Thoracic aorta (tissue), 2 donors: ENCODE measurements around the gene FBXW7. TPM values are rescaled to one million over a fixed set of nuclear protein-coding genes. Genes with fewer than 3 reads are reported as not detected.

Experiments used
- ATAC-seq: fragments of 150-250 bp; one replicate; pipeline ENCODE4 v1.8.0; 2017; ENCODE audit warnings: low read depth; ENCODE audit not compliant: insufficient number of reproducible peaks, low FRiP score
- DNase-seq: peaks from one replicate; pipeline ENCODE4 v3.0.0-alpha.2; 2020; ENCODE audit warnings: low spot score
- H3K27ac ChIP-seq, 2 donors: fragments of 200-600 bp; sonication (generic); 1 replicate in 1 of 2; 2 replicates in 1 of 2; pipeline ENCODE4 v1.5.1; 2016; ENCODE audit warnings: mild to moderate bottlenecking in 2 of 2, moderate library complexity in 2 of 2
- H3K27me3 ChIP-seq: fragments of 200-600 bp; sonication (generic); replicated peaks from 2 replicates; pipeline ENCODE4 v1.6.0; 2016; ENCODE audit warnings: mild to moderate bottlenecking; ENCODE audit not compliant: insufficient read depth
- H3K36me3 ChIP-seq: fragments of 200-600 bp; sonication (generic); one replicate; pipeline ENCODE4 v1.5.1; 2016
- H3K4me1 ChIP-seq, 2 donors: fragments of 200-600 bp; sonication (generic); 1 replicate in 1 of 2; 2 replicates in 1 of 2; pipeline versions ENCODE4 v1.5.1 to v1.6.0; 2016; ENCODE audit warnings: low read depth in 2 of 2, mild to moderate bottlenecking in 1 of 2; ENCODE audit not compliant: control insufficient read depth in 1 of 2
- H3K4me3 ChIP-seq: fragments of 200-600 bp; sonication (generic); 2 replicates; pipeline ENCODE4 v1.5.1; 2016; ENCODE audit warnings: mild to moderate bottlenecking
- H3K9me3 ChIP-seq: fragments of 200-600 bp; sonication (generic); 2 replicates; pipeline ENCODE4 v1.5.1; 2016
- total RNA-seq, 2 donors: library from RNA; depleted of rRNA; stranded (reverse); fragments of >200 nt; gene quantifications; one replicate each; pipeline versions ENCODE4 v1.1.0 to v1.2.3, GENCODE V29; 2016
- TF ChIP-seq, protein P1 (sequence below): fragments of 200-600 bp; sonication (generic); IDR thresholded peaks from one replicate; pipeline ENCODE4 v1.5.1; 2019; ENCODE audit warnings: antibody characterized with exemption

The FBXW7 gene
- total RNA-seq, 2 donors from 2014 or later, result 31.5 to 92.6 TPM

DNA sequence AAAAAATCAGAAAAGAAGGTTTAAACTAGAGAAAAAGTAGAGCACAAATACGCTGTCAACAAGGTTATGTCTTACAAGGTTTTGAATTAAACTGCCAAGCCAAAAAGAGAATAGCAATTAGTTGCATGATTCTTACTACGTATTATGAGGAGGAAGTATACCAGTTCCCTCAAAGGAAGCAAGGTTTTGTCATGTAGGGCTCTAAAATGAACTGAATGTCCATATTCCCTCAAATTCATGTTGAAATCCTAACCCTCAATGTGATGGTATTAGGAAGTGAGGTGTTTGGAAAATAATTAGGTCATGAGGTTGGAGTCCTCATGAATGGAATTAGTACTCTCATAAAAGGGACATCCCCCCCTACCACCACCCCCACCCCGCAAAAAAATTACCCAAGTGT is 201.0 kb downstream of the FBXW7 start:
- H3K27me3 ChIP-seq, result no peaks in the 10 kb centered on the region
- no peaks in the 10 kb centered on the region for H3K36me3 ChIP-seq
- ATAC-seq (no peak), DNase-seq (no peak)
- TF ChIP-seq, protein P1, sequence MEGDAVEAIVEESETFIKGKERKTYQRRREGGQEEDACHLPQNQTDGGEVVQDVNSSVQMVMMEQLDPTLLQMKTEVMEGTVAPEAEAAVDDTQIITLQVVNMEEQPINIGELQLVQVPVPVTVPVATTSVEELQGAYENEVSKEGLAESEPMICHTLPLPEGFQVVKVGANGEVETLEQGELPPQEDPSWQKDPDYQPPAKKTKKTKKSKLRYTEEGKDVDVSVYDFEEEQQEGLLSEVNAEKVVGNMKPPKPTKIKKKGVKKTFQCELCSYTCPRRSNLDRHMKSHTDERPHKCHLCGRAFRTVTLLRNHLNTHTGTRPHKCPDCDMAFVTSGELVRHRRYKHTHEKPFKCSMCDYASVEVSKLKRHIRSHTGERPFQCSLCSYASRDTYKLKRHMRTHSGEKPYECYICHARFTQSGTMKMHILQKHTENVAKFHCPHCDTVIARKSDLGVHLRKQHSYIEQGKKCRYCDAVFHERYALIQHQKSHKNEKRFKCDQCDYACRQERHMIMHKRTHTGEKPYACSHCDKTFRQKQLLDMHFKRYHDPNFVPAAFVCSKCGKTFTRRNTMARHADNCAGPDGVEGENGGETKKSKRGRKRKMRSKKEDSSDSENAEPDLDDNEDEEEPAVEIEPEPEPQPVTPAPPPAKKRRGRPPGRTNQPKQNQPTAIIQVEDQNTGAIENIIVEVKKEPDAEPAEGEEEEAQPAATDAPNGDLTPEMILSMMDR, result no peak
- peaks cover 0 to 10% of the 10 kb centered on the region in 2 donors for H3K4me1 ChIP-seq
- H3K27ac ChIP-seq, result no peak overlapping the region
- H3K4me3 ChIP-seq, result no peak overlapping the region
- no peaks in the 10 kb centered on the region for H3K9me3 ChIP-seq

DNA sequence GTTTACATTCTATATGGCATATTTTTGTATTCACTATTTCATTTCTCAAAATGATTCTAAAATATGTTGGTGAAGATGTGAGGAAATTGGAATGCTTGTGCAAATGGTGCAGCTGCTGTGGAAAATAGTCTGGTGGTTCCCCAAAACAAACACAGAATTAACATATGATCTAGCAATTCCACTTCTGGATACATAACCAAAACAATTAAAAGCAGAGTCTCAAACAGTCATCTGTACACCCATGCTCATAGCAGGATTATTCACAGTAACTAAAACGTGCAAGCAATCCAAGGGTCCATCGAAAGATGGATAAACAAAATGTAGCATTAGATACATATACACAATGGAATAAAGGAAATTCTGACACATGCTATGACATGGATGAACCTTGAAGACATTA is 204.8 kb downstream of the FBXW7 start:
- TF ChIP-seq, protein P1, result no peak
- H3K27ac ChIP-seq, result no peak overlapping the region
- peaks cover 7% of the 10 kb centered on the region for H3K36me3 ChIP-seq
- DNase-seq, result no peak
- no peak overlapping the region for H3K4me3 ChIP-seq
- no peaks in the 10 kb centered on the region for H3K9me3 ChIP-seq
- H3K4me1 ChIP-seq, result peaks cover 0 to 2% of the 10 kb centered on the region in 2 donors
- no peak for ATAC-seq
- H3K27me3 ChIP-seq, result no peaks in the 10 kb centered on the region

DNA sequence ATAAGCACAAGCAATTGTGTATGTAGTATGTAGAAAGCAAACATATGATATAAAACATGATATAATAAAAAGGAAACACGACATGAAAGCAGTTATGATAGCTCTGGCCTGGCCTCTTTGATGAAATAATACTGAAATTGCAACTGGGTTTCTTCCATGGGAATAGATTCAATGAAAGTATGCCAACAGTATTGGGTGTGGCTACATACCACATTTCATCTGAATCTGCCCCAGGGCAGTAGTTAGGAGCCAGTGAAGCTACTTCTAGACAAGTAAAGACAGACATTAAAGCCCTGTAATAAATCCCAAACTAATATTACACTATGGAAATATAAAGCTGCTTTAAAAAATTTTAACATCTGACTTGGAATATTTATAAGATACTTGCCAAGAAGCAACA is 207.3 kb downstream of the FBXW7 start:
- ATAC-seq (no peak), DNase-seq (no peak)
- H3K9me3 ChIP-seq, result no peaks in the 10 kb centered on the region
- H3K27ac ChIP-seq, result no peak overlapping the region
- no peak overlapping the region for H3K4me3 ChIP-seq
- H3K27me3 ChIP-seq, result no peaks in the 10 kb centered on the region
- peaks cover 16% of the 10 kb centered on the region for H3K36me3 ChIP-seq
- no peaks in the 10 kb centered on the region for H3K4me1 ChIP-seq
- TF ChIP-seq, protein P1, result no peak

DNA sequence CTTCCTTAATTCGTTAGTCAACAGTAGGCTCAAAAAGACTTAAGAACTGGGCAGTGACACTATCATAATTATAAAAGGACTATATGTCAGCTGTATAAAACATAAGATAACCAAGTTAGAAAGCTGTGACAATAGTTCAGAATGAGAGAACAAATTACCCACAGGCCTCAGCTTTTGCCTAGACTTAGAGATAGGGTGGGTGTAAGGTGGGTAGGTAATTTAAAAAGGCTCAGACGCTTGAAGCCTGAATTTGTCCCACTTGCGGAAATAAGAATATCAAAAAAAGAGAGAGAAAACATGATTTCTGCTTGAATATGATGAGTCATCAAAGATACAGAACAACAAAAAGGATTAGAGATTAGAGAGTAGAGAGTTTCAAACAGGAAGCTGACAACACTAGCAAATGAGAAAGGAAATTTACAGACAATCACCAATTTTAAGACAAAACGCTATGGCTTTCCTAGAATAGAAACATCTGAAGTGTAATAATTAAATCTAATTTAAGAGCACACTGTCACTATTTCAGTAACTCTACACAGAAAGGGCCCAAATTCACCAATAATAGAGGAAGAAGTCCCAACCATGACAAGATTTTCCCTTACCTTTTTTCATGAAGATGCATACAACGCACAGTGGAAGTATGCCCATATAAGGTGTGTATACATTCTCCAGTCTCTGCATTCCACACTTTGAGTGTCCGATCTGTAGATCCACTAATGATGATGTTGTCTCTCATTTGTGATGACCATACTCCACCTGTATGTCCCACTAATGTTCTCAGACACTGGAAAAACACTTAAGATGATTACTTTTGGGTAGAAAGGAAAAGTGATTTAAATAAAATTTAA is 208.1 kb downstream of the FBXW7 start:
- Histone ChIP-seq H3K27ac (no peak overlapping the region), H3K9me3 (no peaks in the 10 kb centered on the region), H3K36me3 (peaks cover 22% of the 10 kb centered on the region), H3K4me3 (no peak overlapping the region), H3K4me1 (no peaks in the 10 kb centered on the region), H3K27me3 (no peaks in the 10 kb centered on the region)
- TF ChIP-seq, protein P1, result no peak
- DNase-seq, result no peak
- no peak for ATAC-seq

DNA sequence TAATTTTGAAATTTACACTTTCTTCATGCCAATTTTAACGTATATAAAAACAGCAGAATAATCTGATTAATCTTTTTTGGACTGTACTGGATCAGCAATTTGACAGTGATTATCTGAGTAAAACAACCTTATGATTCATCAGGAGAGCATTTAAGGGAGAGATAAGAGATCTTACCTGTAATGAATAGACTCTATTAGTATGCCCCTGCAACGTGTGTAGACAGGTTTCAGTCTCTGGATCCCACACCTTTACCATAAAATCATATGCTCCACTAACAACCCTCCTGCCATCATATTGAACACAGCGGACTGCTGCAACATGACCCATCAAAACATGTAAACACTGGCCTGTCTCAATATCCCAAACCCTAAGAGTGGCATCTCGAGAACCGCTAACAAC is 210.1 kb downstream of the FBXW7 start:
- H3K27ac ChIP-seq, result no peak overlapping the region
- H3K27me3 ChIP-seq, result no peaks in the 10 kb centered on the region
- H3K36me3 ChIP-seq, result peaks cover 30% of the 10 kb centered on the region
- H3K9me3 ChIP-seq, result no peaks in the 10 kb centered on the region
- DNase-seq (no peak), ATAC-seq (no peak)
- TF ChIP-seq, protein P1, result no peak
- no peaks in the 10 kb centered on the region for H3K4me1 ChIP-seq
- no peak overlapping the region for H3K4me3 ChIP-seq
